ENCODE results near the gene FAM20C.

FAM20C gene

GRCh38 chr7:234051-234707 is 41.8 kb downstream of the FAM20C start:
- no peak overlapping the region for H3K4me3 ChIP-seq (replicated peaks; ENCODE audit: low read depth, low read length)
- TF ChIP-seq, protein P1, sequence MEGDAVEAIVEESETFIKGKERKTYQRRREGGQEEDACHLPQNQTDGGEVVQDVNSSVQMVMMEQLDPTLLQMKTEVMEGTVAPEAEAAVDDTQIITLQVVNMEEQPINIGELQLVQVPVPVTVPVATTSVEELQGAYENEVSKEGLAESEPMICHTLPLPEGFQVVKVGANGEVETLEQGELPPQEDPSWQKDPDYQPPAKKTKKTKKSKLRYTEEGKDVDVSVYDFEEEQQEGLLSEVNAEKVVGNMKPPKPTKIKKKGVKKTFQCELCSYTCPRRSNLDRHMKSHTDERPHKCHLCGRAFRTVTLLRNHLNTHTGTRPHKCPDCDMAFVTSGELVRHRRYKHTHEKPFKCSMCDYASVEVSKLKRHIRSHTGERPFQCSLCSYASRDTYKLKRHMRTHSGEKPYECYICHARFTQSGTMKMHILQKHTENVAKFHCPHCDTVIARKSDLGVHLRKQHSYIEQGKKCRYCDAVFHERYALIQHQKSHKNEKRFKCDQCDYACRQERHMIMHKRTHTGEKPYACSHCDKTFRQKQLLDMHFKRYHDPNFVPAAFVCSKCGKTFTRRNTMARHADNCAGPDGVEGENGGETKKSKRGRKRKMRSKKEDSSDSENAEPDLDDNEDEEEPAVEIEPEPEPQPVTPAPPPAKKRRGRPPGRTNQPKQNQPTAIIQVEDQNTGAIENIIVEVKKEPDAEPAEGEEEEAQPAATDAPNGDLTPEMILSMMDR (IDR thresholded peaks at IDR 0.05; ENCODE audit: low read depth, low read length, missing control alignments): no peak
- no peak for DNase-seq (ENCODE audit: extremely low read depth, low read depth)

DNA sequence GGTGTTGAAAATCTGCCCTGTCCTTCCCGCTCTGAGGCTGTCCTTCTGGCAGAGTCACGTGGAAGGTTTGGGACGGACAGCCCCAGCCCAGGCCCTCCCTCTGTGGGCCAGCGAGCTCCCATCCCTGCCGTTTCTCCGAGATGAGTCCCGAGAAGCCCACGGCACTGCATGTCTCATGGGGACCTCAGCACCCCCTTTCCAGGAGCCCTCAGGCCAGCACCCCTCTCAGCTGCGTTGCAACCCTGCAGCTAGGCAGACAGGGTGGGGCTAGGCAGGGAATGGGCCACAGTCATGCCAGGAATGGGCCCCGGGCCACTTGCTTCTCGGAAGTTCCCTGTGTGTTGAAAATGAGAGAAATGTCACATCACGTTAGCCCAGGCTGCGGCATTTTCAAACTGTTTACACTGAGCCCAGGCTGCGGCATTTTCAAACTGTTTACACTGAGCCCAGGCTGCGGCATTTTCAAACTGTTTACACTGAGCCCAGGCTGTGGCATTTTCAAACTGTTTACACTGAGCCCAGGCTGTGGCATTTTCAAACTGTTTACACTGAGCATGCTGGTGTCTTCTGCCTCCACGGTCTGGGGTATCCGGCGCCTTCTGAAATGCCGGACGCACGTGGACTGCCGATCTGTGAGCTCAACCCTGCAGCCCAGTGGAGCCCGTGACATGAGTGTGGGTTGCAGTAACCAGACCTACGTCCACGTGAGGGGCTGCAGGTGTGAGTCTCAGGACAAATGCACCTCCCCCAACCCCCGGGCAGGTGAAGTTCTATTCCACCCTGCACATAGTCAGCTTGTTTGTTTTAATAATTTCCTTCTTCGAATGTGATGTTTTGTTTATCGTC is 42.6 kb downstream of the FAM20C start:
- H3K4me3 ChIP-seq (replicated peaks; ENCODE audit: low read depth, low read length): no peak overlapping the region
- no peak for DNase-seq (ENCODE audit: extremely low read depth, low read depth)

DNA sequence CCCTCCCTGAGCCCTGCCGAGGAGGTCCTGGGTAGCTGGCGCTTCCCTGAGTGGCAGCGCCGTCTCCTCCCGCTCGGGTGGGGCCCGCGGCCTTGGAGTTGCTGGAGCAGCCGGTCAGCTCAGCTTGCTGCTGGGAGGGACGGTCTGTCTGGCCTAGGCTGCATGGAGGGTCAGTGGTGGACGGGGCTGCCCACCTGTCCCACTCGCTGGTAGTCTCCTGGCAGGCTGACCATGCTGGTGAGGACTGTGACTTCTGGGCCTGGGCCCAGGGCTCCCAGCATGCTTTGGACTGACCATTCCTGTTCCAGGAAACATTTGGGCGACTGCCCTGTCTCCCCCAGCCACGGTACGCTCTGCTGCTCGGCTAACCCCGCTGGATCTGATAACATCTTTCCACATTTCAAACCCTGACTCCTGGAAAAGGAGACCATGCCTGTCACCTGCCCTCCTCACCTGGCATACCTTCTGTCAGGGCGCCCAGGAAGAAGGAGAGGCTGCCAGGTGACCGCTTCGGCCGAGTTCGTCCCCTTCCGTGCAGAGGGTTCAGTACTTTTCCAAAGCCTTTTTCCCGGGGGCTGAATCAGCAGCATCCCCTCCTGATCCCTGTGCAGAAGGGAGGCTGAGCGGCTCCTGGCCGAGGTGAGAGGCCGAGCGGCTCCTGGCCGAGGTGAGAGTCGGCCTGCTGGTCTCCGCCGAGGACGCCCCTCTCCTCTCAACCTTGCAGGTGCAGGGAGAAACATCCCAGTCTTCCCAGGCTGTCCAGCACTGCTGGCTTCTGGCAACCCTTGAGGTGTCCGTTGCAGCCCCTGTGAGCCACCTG is 43.4 kb downstream of the FAM20C start:
- no peak for DNase-seq (ENCODE audit: extremely low read depth, low read depth)
- TF ChIP-seq, protein P1 (IDR thresholded peaks at IDR 0.05; ENCODE audit: low read depth, low read length, missing control alignments): no peak
- no peak overlapping the region for H3K4me3 ChIP-seq (replicated peaks; ENCODE audit: low read depth, low read length)

More for the DNA sequence above, 42.6 kb downstream of the FAM20C start:
- TF ChIP-seq, protein P1 (IDR thresholded peaks at IDR 0.05; ENCODE audit: low read depth, low read length, missing control alignments): no peak

- H3K4me3 ChIP-seq (replicated peaks; ENCODE audit: low read depth, low read length): no peak overlapping the region
- no peak for DNase-seq (ENCODE audit: extremely low read depth, low read depth)
- TF ChIP-seq, protein P1 (IDR thresholded peaks at IDR 0.05; ENCODE audit: low read depth, low read length, missing control alignments): no peak
Measured at GRCh38 chr7:236967-237366, 44.6 kb downstream of the FAM20C start.

GRCh38 chr7:237385-237784 is 45.0 kb downstream of the FAM20C start:
- no peak for DNase-seq (ENCODE audit: extremely low read depth, low read depth)
- TF ChIP-seq, protein P1 (IDR thresholded peaks at IDR 0.05; ENCODE audit: low read depth, low read length, missing control alignments): no peak
- H3K4me3 ChIP-seq (replicated peaks; ENCODE audit: low read depth, low read length): no peak overlapping the region

GRCh38 chr7:240146-240676 is 47.8 kb downstream of the FAM20C start:
- TF ChIP-seq, protein P1 (IDR thresholded peaks at IDR 0.05; ENCODE audit: low read depth, low read length, missing control alignments): no peak
- DNase-seq (ENCODE audit: extremely low read depth, low read depth): no peak
- no peak overlapping the region for H3K4me3 ChIP-seq (replicated peaks; ENCODE audit: low read depth, low read length)

All from HFF-Myc (cell line).